Activated CD4-positive, alpha-beta T cell treated with anti-CD3 and anti-CD28 coated beads, Interleukin-2, amount 10 ng/mL, durations not matched to agents 7 days and 5 days (primary cell): ENCODE results near the gene DPAGT1. TPM values are rescaled to one million over a fixed set of nuclear protein-coding genes. Genes with fewer than 3 reads are reported as not detected.

Source experiments
- CTCF ChIA-PET: fragments of 350-600 bp; sonication (Branson Sonifier 250); formaldehyde crosslinking; loops from one replicate; lab custom pipeline; 2021; ENCODE audit warnings: antibody characterized with exemption; lab: Charles Lee
- POLR2A ChIA-PET: fragments of 350-600 bp; sonication (Branson Sonifier 250); formaldehyde crosslinking; loops from one replicate; lab custom pipeline; 2021; ENCODE audit warnings: antibody characterized with exemption; lab: Charles Lee
- DNase-seq: peaks from one replicate; pipeline ENCODE4 v3.0.0-alpha.2; 2020
- H3K27ac Mint-ChIP-seq: one replicate; pipeline ENCODE4 v1.8.0; 2021; ENCODE audit warnings: mild to moderate bottlenecking, moderate library complexity, mixed read lengths
- H3K27me3 Mint-ChIP-seq: one replicate; pipeline ENCODE4 v1.8.0; 2021; ENCODE audit warnings: mixed read lengths
- H3K36me3 Mint-ChIP-seq: one replicate; pipeline ENCODE4 v1.8.0; 2021; ENCODE audit warnings: low read depth, mixed read lengths
- H3K4me1 Mint-ChIP-seq: one replicate; pipeline ENCODE4 v1.8.0; 2021; ENCODE audit warnings: mixed read lengths
- H3K4me3 Mint-ChIP-seq: one replicate; pipeline ENCODE4 v1.8.0; 2021; ENCODE audit warnings: mild to moderate bottlenecking, moderate library complexity, mixed read lengths
- H3K9me3 Mint-ChIP-seq: one replicate; pipeline ENCODE4 v1.8.0; 2021; ENCODE audit warnings: mixed read lengths
- total RNA-seq, 2 experiments: library from RNA; stranded (reverse); gene quantifications; one replicate each; pipeline ENCODE4 v1.2.3, GENCODE V29; 2021

DPAGT1 gene
- total RNA-seq, 2 experiments from 2014 or later, result 48.7 to 60.3 TPM

DNA sequence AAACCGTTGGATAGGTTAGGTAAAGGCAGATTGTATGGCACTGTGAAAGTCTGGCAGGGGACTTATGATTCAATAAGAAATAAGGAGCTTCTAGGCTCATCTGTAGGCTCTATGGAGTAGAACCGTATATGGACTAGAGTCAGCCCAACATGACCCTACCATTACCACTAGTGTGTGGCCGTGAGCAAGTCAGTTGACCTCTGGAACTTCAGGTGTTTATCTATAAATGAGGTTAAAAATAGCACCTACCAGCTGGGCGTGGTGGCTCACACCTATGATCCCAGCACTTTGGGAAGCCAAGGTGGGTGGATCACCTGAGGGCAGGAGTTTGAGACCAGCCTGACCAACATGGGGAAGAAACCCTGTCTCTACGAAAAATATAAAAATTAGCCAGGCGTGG, 24.2 kb upstream of the DPAGT1 start:
- POLR2A ChIA-PET, result no interaction called here
- H3K4me3 Mint-ChIP-seq, result no peak overlapping the region
- H3K27ac Mint-ChIP-seq, result peak overlapping the region; percentile 31
- H3K27me3 Mint-ChIP-seq, result no peaks in the 10 kb centered on the region
- CTCF ChIA-PET, result interaction anchor here (1.8 kb wide), 1 partner anchor 81 kb away, joined by 4 read pairs; the partner anchor contains the start of gene CBL
- DNase-seq, result no peak
- peaks cover 23% of the 10 kb centered on the region for H3K36me3 Mint-ChIP-seq
- peaks cover 34% of the 10 kb centered on the region for H3K4me1 Mint-ChIP-seq
- H3K9me3 Mint-ChIP-seq, result no peaks in the 10 kb centered on the region

- peak overlapping the region; percentile 99 for H3K4me3 Mint-ChIP-seq
- ChIA-PET POLR2A (no interaction called here), CTCF (interaction anchor here (0.6 to 1.4 kb wide), 9 partner anchors 9 to 305 kb away, joined by 3 to 4 read pairs (median 3); partner anchors contain the start of gene NLRX1)
- H3K27ac Mint-ChIP-seq, result peak overlapping the region; percentile 90
- peaks cover 38% of the 10 kb centered on the region for H3K4me1 Mint-ChIP-seq
- H3K36me3 Mint-ChIP-seq, result peaks cover 30% of the 10 kb centered on the region
- no peaks in the 10 kb centered on the region for H3K27me3 Mint-ChIP-seq
- DNase-seq, result no peak
- no peaks in the 10 kb centered on the region for H3K9me3 Mint-ChIP-seq
These were observed 20.1 kb upstream of the DPAGT1 start for GRCh38 chr11:119121811-119122124.

- Mint-ChIP-seq H3K4me1 (peaks cover 34% of the 10 kb centered on the region), H3K27ac (peak within 1 kb of the TSS; percentile 90), H3K4me3 (peak within 1 kb of the TSS; percentile 99), H3K9me3 (no peaks in the 10 kb centered on the region), H3K36me3 (peaks cover 32% of the 10 kb centered on the region), H3K27me3 (no peaks in the 10 kb centered on the region)
- peak; percentile 100 for DNase-seq
- ChIA-PET POLR2A (interaction anchor here (0.6 kb wide), 1 partner anchor 122 kb away, joined by 7 read pairs; no protein-coding TSS in a partner anchor), CTCF (interaction anchor here (0.6 to 1.4 kb wide), 9 partner anchors 8 to 305 kb away, joined by 3 to 4 read pairs (median 3); partner anchors contain the start of gene NLRX1)
These were observed 19.6 kb upstream of the DPAGT1 start, which contains the start of gene HINFP for GRCh38 chr11:119121008-119121810. TSS of gene HINFP (plus strand) at chr11:119121580. CDS start at chr11:119126945, 5,365 bp downstream.

DNA sequence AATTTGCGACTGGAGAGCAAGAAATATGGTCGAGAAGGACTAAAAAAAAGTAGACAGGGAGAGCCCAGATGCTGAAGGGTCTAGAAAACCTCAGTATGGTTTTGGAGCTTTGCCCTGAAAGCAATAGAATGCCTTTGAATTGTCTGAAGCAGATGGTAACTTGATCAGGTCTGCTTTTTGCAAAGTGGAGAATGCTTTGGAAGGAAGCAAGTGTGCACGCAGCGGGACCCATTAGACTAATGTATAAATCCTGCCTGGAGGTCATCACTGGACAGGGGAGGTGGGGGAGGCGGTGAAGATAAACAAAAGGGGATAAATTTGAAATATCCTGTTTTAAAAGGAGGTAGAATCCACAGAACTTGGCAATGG, 19.0 kb upstream of the DPAGT1 start:
- CTCF ChIA-PET, result interaction anchor here (0.9 kb wide), 1 partner anchor 12 kb away, joined by 3 read pairs; no protein-coding TSS in a partner anchor
- Mint-ChIP-seq H3K27ac (peak overlapping the region; percentile 90), H3K36me3 (peaks cover 38% of the 10 kb centered on the region), H3K27me3 (no peaks in the 10 kb centered on the region), H3K9me3 (no peaks in the 10 kb centered on the region), H3K4me3 (peak overlapping the region; percentile 99), H3K4me1 (peaks cover 38% of the 10 kb centered on the region)
- no peak for DNase-seq
- POLR2A ChIA-PET, result no interaction called here

- Mint-ChIP-seq H3K9me3 (no peaks in the 10 kb centered on the region), H3K4me3 (no peak overlapping the region), H3K27ac (no peak overlapping the region), H3K4me1 (peaks cover 49% of the 10 kb centered on the region), H3K27me3 (no peaks in the 10 kb centered on the region), H3K36me3 (peaks cover 44% of the 10 kb centered on the region)
- POLR2A ChIA-PET, result interaction anchor here (1.2 kb wide), 1 partner anchor 24 kb away, joined by 3 read pairs; a partner anchor contains a TSS
- CTCF ChIA-PET, result interaction anchor here (0.6 to 1.7 kb wide), 4 partner anchors 10 to 134 kb away, joined by 3 to 8 read pairs (median 4); partner anchors contain the start of genes DPAGT1 and VPS11
- no peak for DNase-seq
These were observed 17.3 kb upstream of the DPAGT1 start for GRCh38 chr11:119118946-119119345.

DNA sequence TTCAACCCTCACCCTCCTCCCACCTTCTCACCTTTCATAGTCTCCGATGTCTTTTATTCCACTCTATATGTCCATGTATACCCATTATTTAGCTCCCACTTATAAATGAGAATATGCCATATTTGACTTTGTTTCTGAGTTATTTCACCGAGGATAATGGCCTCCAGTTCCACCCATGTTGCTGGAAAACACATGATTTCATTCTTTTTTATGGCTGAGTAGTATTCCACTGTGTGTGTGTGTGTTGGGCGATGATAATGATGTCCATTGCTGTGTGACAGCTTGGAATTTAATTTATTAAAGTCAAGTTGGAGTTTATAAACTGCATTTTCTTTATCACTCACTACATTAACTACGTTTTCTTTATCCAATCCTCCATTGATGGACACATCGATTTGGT, 16.6 kb upstream of the DPAGT1 start:
- H3K27me3 Mint-ChIP-seq, result no peaks in the 10 kb centered on the region
- H3K4me1 Mint-ChIP-seq, result peaks cover 53% of the 10 kb centered on the region
- H3K36me3 Mint-ChIP-seq, result peaks cover 49% of the 10 kb centered on the region

DNA sequence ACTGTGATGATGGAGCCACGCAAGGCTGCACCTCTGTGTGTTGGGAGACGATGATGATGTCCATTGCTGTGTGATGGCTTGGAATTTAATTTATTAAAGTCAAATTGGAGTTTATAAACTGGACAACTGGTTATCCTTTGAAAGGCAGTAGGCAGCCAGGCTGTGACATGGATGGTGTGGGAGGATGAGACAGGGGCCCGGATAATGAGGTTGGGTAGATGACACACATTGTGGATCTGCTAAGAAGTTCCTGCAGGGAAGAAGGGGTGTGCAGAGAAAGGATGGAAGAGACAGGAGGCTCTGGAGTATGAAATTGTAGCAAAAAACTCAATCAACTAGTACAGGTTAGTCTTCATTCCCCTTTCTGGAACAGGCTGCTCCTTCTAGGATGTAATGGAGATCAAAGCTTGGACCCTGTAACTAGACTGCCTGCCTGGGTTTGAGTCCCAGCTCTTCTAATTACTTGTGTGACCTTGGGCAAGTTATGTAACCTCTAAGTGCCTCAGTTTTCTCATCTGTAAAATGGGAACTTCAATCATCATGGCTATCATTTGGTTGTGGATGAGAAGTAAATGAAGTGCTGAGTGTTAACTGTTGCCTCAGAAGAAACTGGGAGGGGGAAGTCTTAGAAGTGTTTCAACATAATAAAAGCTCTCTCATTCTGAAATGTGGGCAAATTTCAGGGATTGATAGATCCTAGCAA, 15.5 kb upstream of the DPAGT1 start:
- CTCF ChIA-PET, result interaction anchor here (0.5 to 1.7 kb wide), 3 partner anchors 8 to 52 kb away, joined by 3 to 8 read pairs (median 4); no protein-coding TSS in a partner anchor
- POLR2A ChIA-PET, result no interaction called here
- Mint-ChIP-seq H3K4me3 (no peak overlapping the region), H3K9me3 (no peaks in the 10 kb centered on the region), H3K27me3 (no peaks in the 10 kb centered on the region), H3K4me1 (peaks cover 43% of the 10 kb centered on the region), H3K27ac (peak overlapping the region; percentile 61), H3K36me3 (peaks cover 56% of the 10 kb centered on the region)
- no peak for DNase-seq

More for the DNA sequence above, 16.6 kb upstream of the DPAGT1 start:
- POLR2A ChIA-PET, result interaction anchor here (1.2 kb wide), 1 partner anchor 23 kb away, joined by 3 read pairs; a partner anchor contains a TSS
- no peak overlapping the region for H3K4me3 Mint-ChIP-seq
- CTCF ChIA-PET, result interaction anchor here (0.8 to 1.7 kb wide), 3 partner anchors 9 to 51 kb away, joined by 3 to 8 read pairs (median 3); partner anchors contain the start of genes DPAGT1 and VPS11
- peak overlapping the region; percentile 39 for H3K27ac Mint-ChIP-seq
- no peak for DNase-seq
- H3K9me3 Mint-ChIP-seq, result no peaks in the 10 kb centered on the region

- Mint-ChIP-seq H3K27ac (peak overlapping the region; percentile 96), H3K36me3 (peaks cover 58% of the 10 kb centered on the region), H3K9me3 (no peaks in the 10 kb centered on the region), H3K4me3 (no peak overlapping the region), H3K4me1 (peaks cover 43% of the 10 kb centered on the region), H3K27me3 (no peaks in the 10 kb centered on the region)
- DNase-seq, result no peak
- ChIA-PET CTCF (interaction anchor here (0.5 to 2.1 kb wide), 4 partner anchors 10 to 52 kb away, joined by 3 to 8 read pairs (median 4); partner anchors contain the start of gene C2CD2L), POLR2A (no interaction called here)
These were observed 14.9 kb upstream of the DPAGT1 start for GRCh38 chr11:119116601-119117000.

GRCh38 chr11:119116235-119116594, 14.6 kb upstream of the DPAGT1 start:
- DNase-seq, result no peak
- no peaks in the 10 kb centered on the region for H3K27me3 Mint-ChIP-seq
- H3K4me3 Mint-ChIP-seq, result peak overlapping the region; percentile 65
- CTCF ChIA-PET, result interaction anchor here (0.6 to 2.1 kb wide), 6 partner anchors 10 to 207 kb away, joined by 3 to 8 read pairs (median 3); partner anchors contain the start of gene C2CD2L
- H3K9me3 Mint-ChIP-seq, result no peaks in the 10 kb centered on the region
- POLR2A ChIA-PET, result no interaction called here
- peaks cover 43% of the 10 kb centered on the region for H3K4me1 Mint-ChIP-seq
- peak overlapping the region; percentile 96 for H3K27ac Mint-ChIP-seq
- H3K36me3 Mint-ChIP-seq, result peaks cover 62% of the 10 kb centered on the region

GRCh38 chr11:119115484-119116234, 14.0 kb upstream of the DPAGT1 start:
- ChIA-PET POLR2A (no interaction called here), CTCF (interaction anchor here (0.6 to 2.1 kb wide), 7 partner anchors 9 to 241 kb away, joined by 3 to 8 read pairs (median 3); partner anchors contain the start of gene C2CD2L)
- peaks cover 68% of the 10 kb centered on the region for H3K36me3 Mint-ChIP-seq
- H3K9me3 Mint-ChIP-seq, result no peaks in the 10 kb centered on the region
- no peaks in the 10 kb centered on the region for H3K27me3 Mint-ChIP-seq
- peak overlapping the region; percentile 65 for H3K4me3 Mint-ChIP-seq
- peaks cover 39% of the 10 kb centered on the region for H3K4me1 Mint-ChIP-seq
- peak overlapping the region; percentile 96 for H3K27ac Mint-ChIP-seq
- peak; percentile 51 for DNase-seq

DNA sequence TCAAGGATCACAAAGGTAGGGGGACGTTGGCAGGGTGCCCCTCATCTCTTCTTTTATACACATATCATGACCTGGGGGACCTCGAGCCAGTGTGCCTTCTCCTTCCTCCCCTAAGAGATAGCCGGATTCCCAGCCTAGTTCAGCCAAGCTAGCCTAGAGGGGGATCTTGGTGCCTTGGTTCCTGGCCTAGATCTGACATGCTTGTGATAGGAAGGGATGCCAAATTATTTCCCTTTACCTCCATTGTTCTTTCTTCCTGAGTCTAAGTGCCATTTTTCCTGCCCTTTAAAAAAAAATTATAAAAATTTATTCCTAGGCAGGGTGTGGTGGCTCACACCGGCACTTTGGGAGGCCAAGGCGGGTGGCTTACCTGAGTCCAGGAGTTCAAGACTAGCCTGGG, 12.7 kb upstream of the DPAGT1 start:
- POLR2A ChIA-PET, result no interaction called here
- DNase-seq, result no peak
- Mint-ChIP-seq H3K27me3 (no peaks in the 10 kb centered on the region), H3K27ac (peak overlapping the region; percentile 46), H3K4me3 (no peak overlapping the region), H3K9me3 (no peaks in the 10 kb centered on the region), H3K36me3 (peaks cover 76% of the 10 kb centered on the region), H3K4me1 (peaks cover 45% of the 10 kb centered on the region)
- CTCF ChIA-PET, result interaction anchor here (1.3 kb wide), 1 partner anchor 242 kb away, joined by 4 read pairs; no protein-coding TSS in a partner anchor

DNA sequence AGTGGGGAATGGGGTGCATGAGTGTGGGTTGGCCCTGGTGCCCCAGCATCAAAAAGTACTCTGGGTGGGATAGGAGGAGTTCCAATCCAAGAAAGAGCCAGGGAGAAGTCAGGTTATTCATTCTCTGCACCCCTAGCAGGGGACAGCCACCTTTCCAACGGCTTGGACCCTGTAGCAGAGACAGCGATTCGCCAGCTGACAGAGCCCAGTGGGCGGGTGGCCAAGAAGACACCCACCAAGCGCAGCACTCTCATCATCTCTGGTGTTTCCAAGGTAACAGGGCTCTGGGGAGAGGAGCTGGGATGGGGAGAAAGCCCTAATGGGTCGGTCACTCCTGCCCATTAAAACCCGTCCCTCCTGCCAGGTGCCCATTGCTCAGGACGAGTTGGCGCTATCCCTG, 12.1 kb upstream of the DPAGT1 start:
- ChIA-PET POLR2A (no interaction called here), CTCF (no interaction called here)
- Mint-ChIP-seq H3K27ac (no peak overlapping the region), H3K27me3 (no peaks in the 10 kb centered on the region), H3K36me3 (peaks cover 79% of the 10 kb centered on the region), H3K9me3 (no peaks in the 10 kb centered on the region), H3K4me3 (no peak overlapping the region), H3K4me1 (peaks cover 51% of the 10 kb centered on the region)
- DNase-seq, result no peak
